A673 (cell line): ENCODE measurements around the gene ELP4. TPM values are rescaled to one million over a fixed set of nuclear protein-coding genes. Genes with fewer than 3 reads are reported as not detected.

Source experiments
- BruUV-seq: library from RNA; stranded (reverse); fragments of 400-500 nt; replicated peaks from 2 replicates; lab custom pipeline; 2021; lab: Mats Ljungman, UMichigan
- CTCF ChIA-PET: fragments of 300-600 bp; sonication (Branson Sonifier 250); formaldehyde crosslinking; loops from one replicate; lab custom pipeline; 2022; ENCODE audit warnings: antibody characterized with exemption; lab: Charles Lee
- POLR2A ChIA-PET: fragments of 300-600 bp; sonication (Branson Sonifier 250); formaldehyde crosslinking; loops from one replicate; lab custom pipeline; 2022; ENCODE audit warnings: antibody characterized with exemption; ENCODE audit not compliant: low non-redundant PET; lab: Charles Lee
- DNase-seq: peaks from one replicate; pipeline ENCODE4 v3.0.0-alpha.2; 2015; ENCODE audit warnings: low spot score
- H3K27ac ChIP-seq: fragments of 200-600 bp; sonication (generic); 2 replicates; pipeline ENCODE4 v1.5.1; 2016; ENCODE audit warnings: mixed run types, low read depth, mild to moderate bottlenecking, mixed read lengths, antibody characterized with exemption, low read length; ENCODE audit not compliant: poor library complexity, severe bottlenecking
- H3K27me3 ChIP-seq: fragments of 200-600 bp; sonication (generic); replicated peaks from 2 replicates; pipeline ENCODE4 v1.6.1; 2017; ENCODE audit warnings: mixed run types, low read depth, mild to moderate bottlenecking, mixed read lengths, antibody characterized with exemption, low read length; ENCODE audit not compliant: insufficient read depth, poor library complexity
- H3K36me3 ChIP-seq: fragments of 200-600 bp; sonication (generic); 2 replicates; pipeline ENCODE4 v1.6.1; 2016; ENCODE audit warnings: mixed run types, mild to moderate bottlenecking, mixed read lengths, antibody characterized with exemption, low read length; ENCODE audit not compliant: insufficient read depth, poor library complexity, severe bottlenecking
- H3K4me1 ChIP-seq: fragments of 200-600 bp; sonication (generic); 2 replicates; pipeline ENCODE4 v1.6.1; 2017; ENCODE audit warnings: mixed run types, mild to moderate bottlenecking, mixed read lengths, antibody characterized with exemption, low read length; ENCODE audit not compliant: insufficient read depth, poor library complexity, severe bottlenecking
- H3K4me3 ChIP-seq: fragments of 200-600 bp; sonication (generic); 2 replicates; pipeline ENCODE4 v1.5.1; 2016; ENCODE audit warnings: low read depth, mixed run types, mild to moderate bottlenecking, mixed read lengths, low read length; ENCODE audit not compliant: poor library complexity, severe bottlenecking
- H3K9me3 ChIP-seq: fragments of 200-600 bp; sonication (generic); 2 replicates; pipeline ENCODE4 v1.6.1; 2016; ENCODE audit warnings: mixed run types, low read depth, mild to moderate bottlenecking, mixed read lengths, antibody characterized with exemption, low read length; ENCODE audit not compliant: poor library complexity, severe bottlenecking
- CTCF ChIP-seq: fragments of 300-800, 200-600 bp; sonication (generic); conservative IDR thresholded peaks from 2 replicates; pipeline ENCODE4 v1.5.1; 2017; ENCODE audit warnings: low read depth, mild to moderate bottlenecking, antibody characterized with exemption, low read length, moderate library complexity, mixed read lengths
- EZH2 ChIP-seq: fragments of 200-600 bp; sonication (generic); IDR thresholded peaks from 2 replicates; pipeline ENCODE4 v1.6.1; 2017; ENCODE audit warnings: borderline replicate concordance, low read depth, mild to moderate bottlenecking, mixed read lengths, antibody characterized with exemption, low read length; ENCODE audit not compliant: poor library complexity, severe bottlenecking
- intact Hi-C: fragments of 100-400 bp; cut with micrococcal nuclease; formaldehyde crosslinking; loops from one replicate; pipeline ENCODE4 v1.10.0; 2022; ENCODE audit not compliant: unreplicated experiment
- total RNA-seq: library from RNA; stranded (reverse); gene quantifications from 2 replicates; pipeline ENCODE4 v1.2.3, GENCODE V29; 2021

The ELP4 gene
- total RNA-seq, 1 experiment from 2014 or later = 49.4 TPM

GRCh38 chr11:31689559-31689958 lies 180.0 kb downstream of the ELP4 start:
- CTCF ChIA-PET = no interaction called here
- POLR2A ChIA-PET = no interaction called here
- H3K36me3 ChIP-seq = no peaks in the 10 kb centered on the region
- TF ChIP-seq EZH2 = no peak
- no peak for TF ChIP-seq CTCF
- no peaks in the 10 kb centered on the region for H3K9me3 ChIP-seq
- H3K27ac ChIP-seq = no peak overlapping the region
- H3K4me3 ChIP-seq = no peak overlapping the region
- H3K27me3 ChIP-seq = no peaks in the 10 kb centered on the region
- intact Hi-C loops = loop anchor here (10.0 kb wide), 1 partner anchor 485 kb away; no protein-coding TSS in a partner anchor
- no peaks in the 10 kb centered on the region for H3K4me1 ChIP-seq
- BruUV-seq = no TSS peak
- no peak for DNase-seq

GRCh38 chr11:31690041-31690440 lies 180.5 kb downstream of the ELP4 start:
- BruUV-seq = no TSS peak
- intact Hi-C loops = no loop called here
- POLR2A ChIA-PET = no interaction called here
- no peaks in the 10 kb centered on the region for H3K9me3 ChIP-seq
- H3K4me1 ChIP-seq = no peaks in the 10 kb centered on the region
- TF ChIP-seq EZH2 (no peak), CTCF (no peak)
- no peak overlapping the region for H3K4me3 ChIP-seq
- CTCF ChIA-PET = interaction anchor here (0.7 kb wide), 1 partner anchor 176 kb away, joined by 5 read pairs; no protein-coding TSS in a partner anchor
- no peak overlapping the region for H3K27ac ChIP-seq
- H3K36me3 ChIP-seq = no peaks in the 10 kb centered on the region
- DNase-seq = no peak
- H3K27me3 ChIP-seq = no peaks in the 10 kb centered on the region

GRCh38 chr11:31690516-31690915 lies 180.9 kb downstream of the ELP4 start:
- intact Hi-C loops = no loop called here
- CTCF ChIA-PET = interaction anchor here (0.7 kb wide), 1 partner anchor 175 kb away, joined by 5 read pairs; no protein-coding TSS in a partner anchor
- BruUV-seq = no TSS peak
- Histone ChIP-seq H3K9me3 (no peaks in the 10 kb centered on the region), H3K27ac (no peak overlapping the region), H3K4me3 (no peak overlapping the region), H3K27me3 (no peaks in the 10 kb centered on the region), H3K36me3 (no peaks in the 10 kb centered on the region), H3K4me1 (no peaks in the 10 kb centered on the region)
- TF ChIP-seq EZH2 = no peak
- no peak for TF ChIP-seq CTCF
- POLR2A ChIA-PET = no interaction called here
- DNase-seq = no peak
